Activated T-cell treated with anti-CD3 and anti-CD28 coated beads for 1 hour (primary cell): ENCODE data around the gene CBR3.
"Not testable (repeated sequence)": the region's sequence is repeated elsewhere in the genome, so short reads cannot be mapped to it uniquely, and the experiment has no call there.

ENCODE experiments used
- DNase-seq: peaks from one replicate; pipeline ENCODE4 v3.0.0-alpha.2; 2020; ENCODE audit warnings: low read depth

The CBR3 gene

GRCh38 chr21:36120304-36120888 lies 14.5 kb upstream of the CBR3 start:
- DNase-seq = no peak

GRCh38 chr21:36122977-36123376 lies 11.9 kb upstream of the CBR3 start:
- DNase-seq = no peak

- DNase-seq = no peak
These were observed 10.5 kb upstream of the CBR3 start for GRCh38 chr21:36124395-36124794.

DNA sequence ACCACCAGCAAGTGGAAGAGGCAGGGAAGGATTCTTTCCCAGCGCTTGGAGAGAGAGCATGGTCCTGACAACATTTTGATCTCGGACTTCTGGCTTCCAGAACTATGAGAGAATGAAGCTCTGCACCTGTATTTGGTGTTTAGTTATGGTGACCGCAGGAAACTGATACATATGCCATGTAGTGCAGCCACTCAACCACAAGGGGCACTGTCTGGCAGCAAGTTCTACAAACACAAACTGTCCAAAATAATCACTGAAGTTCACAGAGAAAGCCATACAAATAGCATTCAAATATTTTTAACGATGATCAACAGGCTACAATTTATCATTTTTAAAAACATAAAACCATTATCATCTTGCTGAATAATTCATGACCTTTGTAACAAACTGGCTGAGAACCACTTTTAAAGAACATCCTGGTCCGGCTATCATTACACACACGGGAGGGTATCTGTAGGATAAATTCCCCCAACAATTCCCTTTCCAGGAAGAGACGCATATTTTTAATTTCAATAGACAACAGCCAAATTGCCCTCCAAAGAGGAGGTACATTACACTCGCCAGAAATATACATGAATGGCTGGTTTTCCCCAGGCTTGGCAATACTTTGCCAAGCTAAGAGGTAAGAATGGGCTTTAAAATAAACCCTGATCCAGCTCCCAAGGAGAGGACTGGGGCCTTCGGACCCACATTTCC lies 9.2 kb upstream of the CBR3 start:
- peak; percentile 42 for DNase-seq

DNA sequence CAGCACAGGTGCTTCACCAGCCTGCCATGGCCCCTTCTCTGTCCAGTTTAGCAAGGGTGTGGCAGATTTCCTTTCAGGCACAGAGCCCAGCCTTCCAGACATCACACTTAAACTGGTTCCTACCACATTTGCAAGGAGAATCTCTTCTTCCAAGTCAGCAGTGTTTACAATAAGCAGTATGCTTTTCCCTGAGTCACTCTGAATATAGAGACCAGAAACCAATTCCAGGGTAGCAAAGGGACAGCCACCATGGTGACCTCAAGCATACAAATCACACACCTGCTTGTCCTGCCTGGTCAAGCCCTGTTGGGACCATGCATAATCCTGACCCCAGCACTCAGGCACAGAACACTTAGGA lies 8.7 kb upstream of the CBR3 start:
- DNase-seq = no peak

DNA sequence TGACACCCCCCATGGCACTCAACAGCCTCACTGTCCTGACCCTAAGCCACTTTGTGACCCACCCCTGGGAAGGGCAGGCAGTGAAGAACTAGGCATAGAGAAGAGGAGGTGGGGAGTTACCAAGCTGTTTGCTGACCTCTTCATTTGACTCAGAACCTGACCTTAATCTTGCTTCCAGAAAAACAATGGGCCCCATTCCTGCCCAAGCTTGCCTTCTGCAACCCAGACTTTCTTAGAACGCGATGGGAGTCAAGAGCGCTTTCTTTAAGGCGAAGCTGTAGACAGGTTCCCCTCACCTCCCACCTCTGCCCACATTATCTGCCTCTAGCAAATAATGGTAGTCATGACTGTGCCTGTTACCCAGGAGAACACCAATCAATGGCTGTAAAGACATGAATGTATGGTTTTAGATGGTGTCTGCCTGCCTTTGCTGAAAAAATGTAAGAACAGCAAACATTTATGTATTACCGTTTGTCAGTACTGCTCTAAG lies 8.2 kb upstream of the CBR3 start:
- no peak for DNase-seq

- no peak for DNase-seq
These were observed 7.5 kb upstream of the CBR3 start for GRCh38 chr21:36127250-36127904.

- no peak for DNase-seq
These were observed 6.9 kb upstream of the CBR3 start for GRCh38 chr21:36127977-36128376.

- DNase-seq = no peak
These were observed 5.7 kb upstream of the CBR3 start for GRCh38 chr21:36129219-36129618.

DNA sequence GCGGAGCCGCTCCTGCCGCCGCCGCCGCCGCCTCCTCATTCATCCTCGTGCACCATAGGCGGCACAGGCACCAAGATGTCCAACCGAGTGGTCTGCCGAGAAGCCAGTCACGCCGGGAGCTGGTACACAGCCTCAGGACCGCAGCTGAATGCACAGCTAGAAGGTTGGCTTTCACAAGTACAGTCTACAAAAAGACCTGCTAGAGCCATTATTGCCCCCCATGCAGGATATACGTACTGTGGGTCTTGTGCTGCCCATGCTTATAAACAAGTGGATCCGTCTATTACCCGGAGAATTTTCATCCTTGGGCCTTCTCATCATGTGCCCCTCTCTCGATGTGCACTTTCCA lies 4.5 kb upstream of the CBR3 start:
- not testable (repeated sequence) for DNase-seq

- DNase-seq = not testable (repeated sequence)
These were observed 4.0 kb upstream of the CBR3 start for GRCh38 chr21:36130839-36131238.

GRCh38 chr21:36132696-36133095 lies 2.2 kb upstream of the CBR3 start:
- DNase-seq = no peak

DNA sequence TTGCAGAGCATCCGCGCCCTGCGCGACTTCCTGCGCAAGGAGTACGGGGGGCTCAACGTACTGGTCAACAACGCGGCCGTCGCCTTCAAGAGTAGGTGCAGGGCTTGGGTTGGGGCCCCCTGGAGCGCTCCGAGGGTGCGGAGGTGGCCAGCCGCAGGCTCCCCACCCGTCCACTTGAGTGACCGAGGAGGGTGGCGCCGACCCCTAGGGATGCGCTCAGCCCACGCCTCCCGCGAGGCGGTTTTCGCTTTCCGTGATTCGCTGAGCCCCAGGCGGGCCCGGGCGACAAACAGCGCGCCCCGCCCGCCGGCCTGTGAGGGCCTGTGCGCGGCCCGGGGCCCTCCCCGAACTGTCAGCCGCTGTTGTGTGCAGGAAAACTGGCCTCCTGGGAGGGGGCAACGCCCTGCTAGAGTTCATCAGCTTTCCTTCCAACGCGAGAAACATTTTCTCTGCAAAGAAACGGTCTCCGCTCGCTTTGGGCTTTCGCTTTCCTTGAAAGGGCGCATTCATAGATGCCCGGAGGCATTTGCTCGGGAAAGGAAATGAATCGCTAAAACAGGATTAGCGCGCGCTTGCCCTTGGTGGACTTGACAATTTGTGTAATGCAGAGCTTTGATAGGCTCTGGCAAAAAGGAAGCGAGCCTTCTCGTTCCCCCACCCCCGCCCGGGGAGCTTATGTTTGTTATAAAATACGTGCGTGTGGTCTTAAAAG lies 668 bp downstream of the CBR3 start:
- peak; percentile 30 for DNase-seq

DNA sequence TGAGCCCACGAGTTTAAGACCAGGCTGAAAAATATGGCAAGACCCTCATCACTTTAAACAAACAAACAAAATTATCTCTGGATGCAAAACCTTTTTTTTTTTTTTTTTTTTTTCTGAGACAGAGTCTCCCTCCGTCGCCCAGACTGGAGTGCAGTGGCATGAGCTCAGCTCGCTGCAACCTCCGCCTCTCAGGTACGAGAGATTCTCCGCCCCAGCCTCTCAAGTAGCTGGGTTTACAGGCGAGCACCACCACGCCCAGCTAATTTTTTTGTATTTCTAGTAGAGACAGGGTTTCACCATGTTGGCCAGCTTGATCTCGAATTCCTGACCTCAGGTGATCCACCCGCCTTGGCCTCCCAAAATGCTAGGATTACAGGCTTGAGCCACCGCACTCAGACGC lies 4.9 kb downstream of the CBR3 start:
- not testable (repeated sequence) for DNase-seq

GRCh38 chr21:36141513-36141925 lies 6.6 kb downstream of the CBR3 start:
- peak; percentile 75 for DNase-seq

- not testable (repeated sequence) for DNase-seq
These were observed 9.4 kb downstream of the CBR3 start for GRCh38 chr21:36144233-36144632.

GRCh38 chr21:36145259-36145658 lies 10.4 kb downstream of the CBR3 start:
- DNase-seq = no peak

DNA sequence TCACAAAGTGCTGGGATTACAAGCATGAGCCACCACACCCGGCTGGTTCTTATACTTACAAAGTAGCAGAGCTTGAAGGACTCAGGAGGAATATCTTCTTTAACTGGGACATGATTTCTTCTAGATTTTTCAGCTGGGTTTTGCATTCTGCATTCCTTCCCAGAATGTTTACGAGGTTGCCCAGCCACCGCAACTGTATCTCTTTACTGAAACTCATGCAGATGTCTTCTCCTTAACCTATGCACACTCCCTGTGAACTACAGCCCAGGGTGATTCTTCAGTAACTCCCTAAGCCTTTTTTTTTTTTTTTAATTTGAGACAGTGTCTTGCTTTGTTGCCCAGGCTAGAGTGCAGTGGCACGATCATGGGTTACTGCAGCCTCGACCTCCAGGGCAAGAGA lies 13.0 kb downstream of the CBR3 start:
- no peak for DNase-seq

DNA sequence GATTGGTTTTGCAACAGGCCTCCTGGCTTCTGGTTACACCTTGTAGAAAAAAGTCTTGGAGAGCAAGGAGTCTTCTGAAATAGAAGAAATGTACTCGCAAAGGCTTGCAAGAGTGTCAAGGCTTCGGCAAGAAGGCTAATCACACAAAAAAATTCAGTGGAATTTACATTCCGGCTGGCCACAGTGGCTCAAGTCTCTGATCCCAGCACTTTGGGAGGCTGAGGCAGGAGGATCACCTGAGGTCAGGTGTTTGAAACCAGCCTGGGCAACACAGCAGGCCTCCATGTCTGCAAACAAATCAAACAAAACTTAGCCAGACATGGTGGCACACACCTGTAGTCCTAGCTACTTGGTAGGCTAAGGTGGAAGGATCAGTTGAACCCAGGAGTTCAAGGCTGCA lies 14.0 kb downstream of the CBR3 start:
- no peak for DNase-seq

GRCh38 chr21:36149788-36150711 lies 15.2 kb downstream of the CBR3 start:
- no peak for DNase-seq

- no peak for DNase-seq
These were observed 20.9 kb downstream of the CBR3 start for GRCh38 chr21:36155603-36156338.
